Adipocyte (in vitro differentiated cells): ENCODE data around the gene ZNF600.
"Not testable (repeated sequence)": the region's sequence is repeated elsewhere in the genome, so short reads cannot be mapped to it uniquely, and the experiment has no call there.

Experiments
- DNase-seq: peaks from one replicate; pipeline ENCODE4 v3.0.0-alpha.2; 2015; ENCODE audit warnings: low read depth
- H3K27me3 ChIP-seq: replicated peaks from 2 replicates; pipeline ENCODE4 v1.7.0; 2013; ENCODE audit warnings: mild to moderate bottlenecking, low read length, moderate library complexity; ENCODE audit not compliant: control insufficient read depth, insufficient read depth
- H3K36me3 ChIP-seq: 2 replicates; pipeline ENCODE4 v1.7.0; 2013; ENCODE audit warnings: low read length, mild to moderate bottlenecking, moderate library complexity; ENCODE audit not compliant: control insufficient read depth, insufficient read depth, severe bottlenecking
- H3K4me1 ChIP-seq: 2 replicates; pipeline ENCODE4 v1.7.0; 2013; ENCODE audit warnings: mild to moderate bottlenecking, low read length, moderate library complexity; ENCODE audit not compliant: control insufficient read depth, insufficient read depth
- H3K4me3 ChIP-seq: 2 replicates; pipeline ENCODE4 v1.7.0; 2013; ENCODE audit warnings: mild to moderate bottlenecking, low read length, moderate library complexity
- H3K9ac ChIP-seq: 2 replicates; pipeline ENCODE4 v1.7.0; 2013; ENCODE audit warnings: mild to moderate bottlenecking, low read length, moderate library complexity
- H3K9me3 ChIP-seq: 2 replicates; pipeline ENCODE4 v1.7.0; 2013; ENCODE audit warnings: mild to moderate bottlenecking, low read length, moderate library complexity; ENCODE audit not compliant: control insufficient read depth

ZNF600 gene

DNA sequence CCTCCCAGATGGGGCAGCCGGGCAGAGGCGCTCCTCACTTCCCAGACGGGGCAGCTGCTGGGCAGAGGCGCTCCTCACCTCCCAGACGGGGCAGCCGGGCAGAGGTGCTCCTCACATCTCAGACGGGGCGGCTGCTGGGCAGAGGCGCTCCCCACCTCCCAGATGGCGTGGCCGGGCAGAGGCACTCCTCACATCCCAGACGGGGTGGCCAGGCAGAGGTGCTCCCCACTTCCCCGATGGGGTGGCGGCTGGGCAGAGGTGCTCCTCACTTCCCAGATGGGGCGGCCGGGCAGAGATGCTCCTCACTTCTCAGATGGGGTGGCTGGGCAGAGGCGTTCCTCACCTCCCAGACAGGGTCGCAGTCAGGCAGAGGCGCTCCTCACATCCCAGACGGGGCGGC, 66.0 kb downstream of the ZNF600 start:
- H3K36me3 ChIP-seq, H3K4me1 ChIP-seq, H3K27me3 ChIP-seq, H3K4me3 ChIP-seq, H3K9me3 ChIP-seq, DNase-seq, H3K9ac ChIP-seq: not testable (repeated sequence)

DNA sequence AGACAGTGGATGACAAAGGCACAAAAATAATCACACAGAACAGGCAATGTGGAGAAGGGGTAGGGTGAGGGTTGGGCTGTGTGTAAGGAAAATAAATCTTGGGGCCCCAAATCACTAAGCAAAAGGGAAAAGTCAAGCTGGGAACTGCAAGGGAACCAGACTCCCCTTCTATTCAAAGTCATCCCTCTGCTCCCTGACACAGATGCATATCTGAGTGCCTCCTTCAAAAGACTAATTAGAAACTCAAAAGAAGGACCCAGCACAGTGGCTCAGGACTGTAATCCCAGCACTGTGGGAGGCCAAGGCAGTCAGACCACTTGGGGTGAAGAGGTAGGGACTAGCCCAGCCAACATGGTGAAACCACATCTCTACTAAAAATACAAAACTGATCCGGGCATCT, 70.1 kb downstream of the ZNF600 start:
- no peak for DNase-seq
- Histone ChIP-seq H3K9ac (no peak overlapping the region), H3K27me3 (no peaks in the 10 kb centered on the region), H3K9me3 (no peaks in the 10 kb centered on the region), H3K4me3 (no peak overlapping the region), H3K36me3 (peaks cover 32% of the 10 kb centered on the region), H3K4me1 (no peaks in the 10 kb centered on the region)

DNA sequence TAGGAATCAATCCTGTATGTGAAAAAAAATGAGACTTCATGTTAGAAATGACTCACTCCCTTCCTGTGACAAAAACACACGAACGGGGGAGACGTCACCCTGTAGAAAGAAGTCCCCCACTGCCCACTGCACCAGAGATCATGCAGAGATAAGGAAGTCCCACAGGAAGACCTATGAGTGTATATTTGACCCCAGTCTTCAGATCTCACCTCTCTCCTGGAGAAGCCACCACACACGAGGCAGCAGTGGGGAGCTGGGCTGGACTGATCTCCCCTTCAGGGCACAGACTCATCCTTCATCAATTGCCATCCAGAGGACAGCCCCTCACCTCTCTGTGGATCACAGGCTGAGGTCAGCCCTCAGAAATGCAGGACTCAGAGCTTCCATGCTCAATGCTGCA, 70.7 kb downstream of the ZNF600 start:
- peaks cover 37% of the 10 kb centered on the region for H3K36me3 ChIP-seq
- not testable (repeated sequence) for H3K4me1 ChIP-seq, H3K27me3 ChIP-seq, DNase-seq, H3K9me3 ChIP-seq, H3K4me3 ChIP-seq, H3K9ac ChIP-seq

- not testable (repeated sequence) for H3K9ac ChIP-seq, DNase-seq, H3K4me3 ChIP-seq, H3K9me3 ChIP-seq, H3K4me1 ChIP-seq, H3K27me3 ChIP-seq
- H3K36me3 ChIP-seq = peaks cover 42% of the 10 kb centered on the region
Observed at GRCh38 chr19:52715330-52715729, 71.3 kb downstream of the ZNF600 start.
